Measurements from ENCODE around the gene BTBD2. TPM values are rescaled to one million over a fixed set of nuclear protein-coding genes. Genes with fewer than 3 reads are reported as not detected.

The BTBD2 gene
- total RNA-seq, 6 experiments from 2014 or later: 74.1 to 95.6 (median 84.7) TPM

GRCh38 chr19:2042485-2043250 lies 27.2 kb upstream of the BTBD2 start:
- no peak for DNase-seq
- TF ChIP-seq, protein P1, sequence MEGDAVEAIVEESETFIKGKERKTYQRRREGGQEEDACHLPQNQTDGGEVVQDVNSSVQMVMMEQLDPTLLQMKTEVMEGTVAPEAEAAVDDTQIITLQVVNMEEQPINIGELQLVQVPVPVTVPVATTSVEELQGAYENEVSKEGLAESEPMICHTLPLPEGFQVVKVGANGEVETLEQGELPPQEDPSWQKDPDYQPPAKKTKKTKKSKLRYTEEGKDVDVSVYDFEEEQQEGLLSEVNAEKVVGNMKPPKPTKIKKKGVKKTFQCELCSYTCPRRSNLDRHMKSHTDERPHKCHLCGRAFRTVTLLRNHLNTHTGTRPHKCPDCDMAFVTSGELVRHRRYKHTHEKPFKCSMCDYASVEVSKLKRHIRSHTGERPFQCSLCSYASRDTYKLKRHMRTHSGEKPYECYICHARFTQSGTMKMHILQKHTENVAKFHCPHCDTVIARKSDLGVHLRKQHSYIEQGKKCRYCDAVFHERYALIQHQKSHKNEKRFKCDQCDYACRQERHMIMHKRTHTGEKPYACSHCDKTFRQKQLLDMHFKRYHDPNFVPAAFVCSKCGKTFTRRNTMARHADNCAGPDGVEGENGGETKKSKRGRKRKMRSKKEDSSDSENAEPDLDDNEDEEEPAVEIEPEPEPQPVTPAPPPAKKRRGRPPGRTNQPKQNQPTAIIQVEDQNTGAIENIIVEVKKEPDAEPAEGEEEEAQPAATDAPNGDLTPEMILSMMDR (IDR thresholded peaks at IDR 0.05): no peak
- H3K36me3 Mint-ChIP-seq (ENCODE audit: low read depth): no peaks in the 10 kb centered on the region
- H3K9me3 Mint-ChIP-seq: no peaks in the 10 kb centered on the region
- H3K27ac Mint-ChIP-seq: no peak overlapping the region
- no peaks in the 10 kb centered on the region; the same call in 1 of the 2 replicates for H3K4me1 Mint-ChIP-seq (ENCODE audit: low read depth)
- no peaks in the 10 kb centered on the region; the same call in 1 of the 2 replicates for H3K27me3 Mint-ChIP-seq (ENCODE audit: insufficient read depth)
- H3K4me3 Mint-ChIP-seq: no peak overlapping the region

DNA sequence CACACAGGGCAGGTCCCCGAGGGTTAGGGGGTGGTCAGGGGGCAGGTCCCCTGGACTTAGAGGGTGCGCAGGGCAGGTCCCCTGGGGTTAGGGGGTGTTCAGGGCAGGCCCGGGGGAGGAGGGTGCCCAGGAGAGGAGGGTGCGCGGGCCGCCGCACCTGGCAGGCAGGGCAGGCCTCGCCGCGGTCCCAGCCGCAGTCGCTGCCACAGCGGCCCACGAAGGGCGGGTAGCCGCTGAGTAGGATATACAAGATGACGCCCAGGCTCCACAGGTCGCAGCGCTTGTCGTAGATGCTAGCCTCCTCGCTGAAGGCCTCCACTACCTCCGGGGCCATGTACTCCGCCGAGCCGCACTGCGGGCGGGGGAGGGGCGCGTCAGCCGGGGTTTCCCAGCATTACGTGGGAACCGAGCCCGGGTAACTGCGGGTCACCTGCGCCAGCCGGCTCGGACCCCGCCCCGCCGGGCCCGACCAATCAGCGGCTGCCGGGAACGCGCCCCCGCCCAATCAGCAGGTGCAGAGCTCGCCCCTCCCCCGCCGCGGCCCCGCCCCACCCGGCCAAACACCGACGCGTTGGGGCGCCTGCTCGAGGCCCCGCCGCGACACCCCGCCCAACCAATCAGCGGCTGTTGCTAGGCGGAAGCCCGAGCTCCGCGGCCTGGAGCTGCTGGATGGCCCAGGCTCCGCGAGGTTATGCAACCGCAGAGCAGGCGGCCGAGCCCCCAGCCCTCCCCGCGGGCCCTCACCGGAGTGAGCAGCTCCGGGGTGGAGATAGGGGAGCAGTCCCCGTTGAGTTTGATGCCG lies 26.4 kb upstream of the BTBD2 start:
- H3K27ac Mint-ChIP-seq: no peak overlapping the region

DNA sequence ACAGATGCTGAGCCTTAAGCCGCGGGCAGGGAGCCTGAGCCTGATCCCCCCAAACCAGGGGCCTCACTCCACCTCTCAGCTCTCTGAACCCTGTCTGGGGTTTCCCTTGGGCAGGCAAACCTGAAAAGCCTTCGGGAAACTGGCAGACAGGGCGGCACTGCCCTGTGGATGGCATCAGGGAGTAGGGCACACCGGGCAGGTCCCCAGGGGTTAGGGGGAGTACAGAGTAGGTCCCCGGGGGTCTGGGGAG lies 25.8 kb upstream of the BTBD2 start:
- H3K9me3 Mint-ChIP-seq: 0 out of 2 replicates have a peak, but pooled peaks cover under 1% of the 10 kb centered on the region
- H3K4me3 Mint-ChIP-seq: no peak overlapping the region
- H3K36me3 Mint-ChIP-seq (ENCODE audit: low read depth): no peaks in the 10 kb centered on the region
- H3K4me1 Mint-ChIP-seq (ENCODE audit: low read depth): no peaks in the 10 kb centered on the region
- no peaks in the 10 kb centered on the region for H3K27me3 Mint-ChIP-seq (ENCODE audit: insufficient read depth)
- H3K27ac Mint-ChIP-seq: no peak overlapping the region
- no peak for DNase-seq
- TF ChIP-seq, protein P1 (IDR thresholded peaks at IDR 0.05): no peak

More for the DNA sequence above, 26.4 kb upstream of the BTBD2 start:
- H3K4me1 Mint-ChIP-seq (ENCODE audit: low read depth): no peaks in the 10 kb centered on the region
- no peak for DNase-seq
- TF ChIP-seq, protein P1 (IDR thresholded peaks at IDR 0.05): no peak
- no peaks in the 10 kb centered on the region; the same call in 1 of the 2 replicates for H3K27me3 Mint-ChIP-seq (ENCODE audit: insufficient read depth)
- no peak overlapping the region for H3K4me3 Mint-ChIP-seq
- no peaks in the 10 kb centered on the region for H3K36me3 Mint-ChIP-seq (ENCODE audit: low read depth)
- no peaks in the 10 kb centered on the region for H3K9me3 Mint-ChIP-seq

- no peak for DNase-seq
- TF ChIP-seq, protein P1 (IDR thresholded peaks at IDR 0.05): no peak
- peaks cover 5% of the 10 kb centered on the region; the same call in 1 of the 2 replicates for H3K9me3 Mint-ChIP-seq
- no peaks in the 10 kb centered on the region for H3K27me3 Mint-ChIP-seq (ENCODE audit: insufficient read depth)
- H3K36me3 Mint-ChIP-seq (ENCODE audit: low read depth): no peaks in the 10 kb centered on the region
- no peak overlapping the region for H3K27ac Mint-ChIP-seq
- H3K4me1 Mint-ChIP-seq (ENCODE audit: low read depth): no peaks in the 10 kb centered on the region
- H3K4me3 Mint-ChIP-seq: no peak overlapping the region
Observed at GRCh38 chr19:2040647-2041432, 25.3 kb upstream of the BTBD2 start.

GRCh38 chr19:2039959-2040646 lies 24.6 kb upstream of the BTBD2 start:
- no peak for DNase-seq
- Mint-ChIP-seq H3K9me3 (peaks cover 7% of the 10 kb centered on the region; the same call in 1 of the 2 replicates), H3K36me3 (ENCODE audit: low read depth) (no peaks in the 10 kb centered on the region), H3K4me1 (ENCODE audit: low read depth) (no peaks in the 10 kb centered on the region), H3K27me3 (ENCODE audit: insufficient read depth) (no peaks in the 10 kb centered on the region), H3K27ac (no peak overlapping the region), H3K4me3 (no peak overlapping the region)
- TF ChIP-seq, protein P1 (IDR thresholded peaks at IDR 0.05): no peak

All from HFFc6 (cell line).